C4-2B (cell line): ENCODE data around the gene ROR1.

Source experiments
- ZFX ChIP-seq: fragments of 450-650 bp; IDR thresholded peaks from 2 replicates; pipeline ENCODE4 v1.6.1; 2017
- TF ChIP-seq, protein P1 (sequence below): fragments of 450-650 bp; conservative IDR thresholded peaks from 2 replicates; pipeline ENCODE4 v1.5.1; 2017; ENCODE audit warnings: mild to moderate bottlenecking

DNA sequence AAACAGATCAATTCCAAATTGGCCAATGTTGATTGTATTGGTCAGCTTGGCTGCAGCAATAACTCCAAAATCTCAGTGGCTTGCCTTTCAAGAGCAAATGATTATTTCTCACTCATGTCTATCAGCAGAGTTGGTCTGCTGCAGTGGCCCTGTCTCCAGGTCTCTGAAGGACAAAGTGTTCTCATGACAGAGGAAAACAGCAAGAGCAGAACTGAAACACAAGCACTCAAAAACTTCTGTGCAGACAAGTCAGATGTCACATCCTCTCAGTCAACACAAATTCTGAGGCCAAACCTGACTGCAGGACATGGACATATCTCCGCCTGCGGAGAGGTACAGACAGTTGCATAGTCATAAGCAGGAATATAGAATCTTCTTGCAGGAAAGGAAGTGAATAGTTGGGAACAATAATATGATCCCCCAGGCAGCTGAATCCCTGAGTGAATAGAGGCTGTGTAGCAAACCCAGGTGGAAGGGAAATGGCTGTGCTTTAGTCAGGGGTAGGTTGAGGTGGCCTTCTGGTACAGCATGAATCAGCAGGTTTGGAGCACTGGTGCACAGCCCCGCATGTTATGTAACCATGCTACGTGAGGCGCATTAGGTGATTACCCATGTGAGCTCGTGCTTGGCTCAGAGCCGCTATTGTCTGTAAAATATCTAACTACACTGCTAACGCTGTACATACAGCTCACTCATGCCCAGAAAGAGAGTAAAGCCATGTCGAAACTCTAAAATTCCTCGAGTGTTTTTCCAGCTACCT lies 412.5 kb downstream of the ROR1 start:
- TF ChIP-seq, protein P1, sequence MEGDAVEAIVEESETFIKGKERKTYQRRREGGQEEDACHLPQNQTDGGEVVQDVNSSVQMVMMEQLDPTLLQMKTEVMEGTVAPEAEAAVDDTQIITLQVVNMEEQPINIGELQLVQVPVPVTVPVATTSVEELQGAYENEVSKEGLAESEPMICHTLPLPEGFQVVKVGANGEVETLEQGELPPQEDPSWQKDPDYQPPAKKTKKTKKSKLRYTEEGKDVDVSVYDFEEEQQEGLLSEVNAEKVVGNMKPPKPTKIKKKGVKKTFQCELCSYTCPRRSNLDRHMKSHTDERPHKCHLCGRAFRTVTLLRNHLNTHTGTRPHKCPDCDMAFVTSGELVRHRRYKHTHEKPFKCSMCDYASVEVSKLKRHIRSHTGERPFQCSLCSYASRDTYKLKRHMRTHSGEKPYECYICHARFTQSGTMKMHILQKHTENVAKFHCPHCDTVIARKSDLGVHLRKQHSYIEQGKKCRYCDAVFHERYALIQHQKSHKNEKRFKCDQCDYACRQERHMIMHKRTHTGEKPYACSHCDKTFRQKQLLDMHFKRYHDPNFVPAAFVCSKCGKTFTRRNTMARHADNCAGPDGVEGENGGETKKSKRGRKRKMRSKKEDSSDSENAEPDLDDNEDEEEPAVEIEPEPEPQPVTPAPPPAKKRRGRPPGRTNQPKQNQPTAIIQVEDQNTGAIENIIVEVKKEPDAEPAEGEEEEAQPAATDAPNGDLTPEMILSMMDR = no peak
- no peak for TF ChIP-seq ZFX
